Smooth muscle cell (in vitro differentiated cells): Measurements from ENCODE around the gene PRKX. TPM values are rescaled to one million over a fixed set of nuclear protein-coding genes. Genes with fewer than 3 reads are reported as not detected.
A peak's percentile ranks its signal among the peaks of the same experiment; 100 is the strongest.
"Not testable (repeated sequence)": the region's sequence is repeated elsewhere in the genome, so short reads cannot be mapped to it uniquely, and the experiment has no call there.

Experiments used
- DNase-seq: peaks from one replicate; lab custom pipeline; 2025; ENCODE audit not compliant: unreplicated experiment; lab: John Stamatoyannopoulos, UW
- H2AFZ ChIP-seq: fragments of 200-600 bp; sonication (generic); 2 replicates; pipeline ENCODE4 v1.6.0; 2016; ENCODE audit warnings: antibody characterized with exemption, low read depth, mild to moderate bottlenecking
- H3F3A ChIP-seq: fragments of 200-600 bp; sonication (generic); 2 replicates; pipeline ENCODE4 v1.6.0; 2017; ENCODE audit warnings: antibody characterized with exemption, low read depth
- H3K27ac ChIP-seq: fragments of 200-600 bp; sonication (generic); 2 replicates; pipeline ENCODE4 v1.5.1; 2016; ENCODE audit warnings: low read depth, mild to moderate bottlenecking
- H3K27me3 ChIP-seq: fragments of 200-600 bp; sonication (generic); 2 replicates; pipeline ENCODE4 v1.6.1; 2016; ENCODE audit warnings: low read depth, mild to moderate bottlenecking
- H3K36me3 ChIP-seq: fragments of 200-600 bp; sonication (generic); 2 replicates; pipeline ENCODE4 v1.5.1; 2016; ENCODE audit warnings: low read depth
- H3K4me1 ChIP-seq: fragments of 200-600 bp; sonication (generic); 2 replicates; pipeline ENCODE4 v1.5.1; 2016; ENCODE audit warnings: low read depth
- H3K4me2 ChIP-seq: fragments of 200-600 bp; sonication (generic); 2 replicates; pipeline ENCODE4 v1.6.0; 2016; ENCODE audit warnings: mild to moderate bottlenecking
- H3K4me3 ChIP-seq: fragments of 200-600 bp; sonication (generic); 2 replicates; pipeline ENCODE4 v1.5.1; 2016; ENCODE audit warnings: mild to moderate bottlenecking
- H3K79me2 ChIP-seq: fragments of 200-600 bp; sonication (generic); 2 replicates; pipeline ENCODE4 v1.6.0; 2016; ENCODE audit warnings: low read depth, mild to moderate bottlenecking
- H3K9ac ChIP-seq: fragments of 200-600 bp; sonication (generic); 2 replicates; pipeline ENCODE4 v1.6.0; 2016; ENCODE audit warnings: low read depth
- H3K9me3 ChIP-seq: fragments of 200-600 bp; sonication (generic); replicated peaks from 2 replicates; pipeline ENCODE4 v1.5.1; 2016; ENCODE audit warnings: low read depth
- H4K20me1 ChIP-seq: fragments of 200-600 bp; sonication (generic); 2 replicates; pipeline ENCODE4 v1.6.0; 2016; ENCODE audit warnings: low read depth
- CTCF ChIP-seq: fragments of 200-600 bp; sonication (generic); IDR thresholded peaks from 2 replicates; pipeline ENCODE4 v1.5.1; 2017; ENCODE audit warnings: borderline replicate concordance, mild to moderate bottlenecking, antibody characterized with exemption; ENCODE audit not compliant: insufficient read depth, poor library complexity, severe bottlenecking
- WGBS: methylation state at CpG from one replicate; pipeline ENCODE4 v1.1.7; 2016; ENCODE audit warnings: low lambda C conversion rate; 5-methylcytosine and 5-hydroxymethylcytosine counted together
- polyA plus RNA-seq: library from polyadenylated mRNA; unstranded; fragments of >200 nt; fragmentation: Nextera tagmentation; extraction: Ambion mirVana; gene quantifications from 2 replicates; pipeline ENCODE4 v1.2.1, GENCODE V29; 2016
- total RNA-seq: library from RNA; depleted of rRNA; stranded (reverse); fragments of >200 nt; gene quantifications from 2 replicates; pipeline ENCODE4 v1.2.3, GENCODE V29; 2014

PRKX gene
- total and polyA plus RNA-seq, 2 experiments from 2014 or later = 9.5 to 10.1 TPM

DNA sequence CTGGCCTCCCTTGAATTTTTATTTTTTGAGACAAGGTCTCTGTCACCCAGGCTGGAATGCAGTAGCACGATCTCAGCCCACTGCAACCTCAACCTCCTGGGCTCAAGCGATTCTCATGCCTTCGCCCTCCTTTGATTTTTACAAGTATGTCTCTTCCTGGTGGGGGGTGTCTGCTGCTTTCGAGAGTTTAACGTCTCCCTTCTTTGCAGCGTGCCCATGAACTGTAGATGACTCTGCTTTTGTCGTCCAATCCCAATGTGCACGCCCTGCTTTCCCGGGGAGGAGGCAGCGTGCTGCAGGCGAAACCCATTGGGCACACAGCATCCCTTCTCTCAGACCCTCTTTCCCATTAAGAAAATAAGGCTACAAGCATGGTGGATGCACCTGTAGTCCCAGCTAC, 7.0 kb downstream of the PRKX start:
- WGBS = 94% methylated on average over 11 of the region's 11 CpGs
- no peak overlapping the region for H2AFZ ChIP-seq
- H3K79me2 ChIP-seq = peaks cover 7% of the 10 kb centered on the region

DNA sequence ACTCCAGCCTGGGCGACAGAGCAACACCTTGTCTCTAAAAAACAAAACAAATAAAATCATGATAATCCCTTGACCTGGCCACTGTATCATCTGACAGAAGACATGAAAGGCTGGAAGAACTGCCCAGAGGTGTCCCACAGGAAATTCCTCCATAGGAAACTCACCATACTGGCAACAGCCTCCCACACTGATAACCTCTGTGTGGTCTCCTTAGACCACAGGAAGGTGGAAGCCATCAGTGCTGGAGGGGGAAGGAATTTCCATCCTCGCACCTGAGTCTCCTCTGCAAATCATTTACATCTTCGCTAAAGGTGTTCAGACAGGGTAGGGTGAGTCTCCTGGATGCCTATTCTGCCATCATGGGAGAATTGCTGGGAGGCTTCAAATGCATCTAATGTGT, 10.2 kb downstream of the PRKX start:
- H3K9me3 ChIP-seq, H3K4me3 ChIP-seq, H3K79me2 ChIP-seq, H3F3A ChIP-seq, H2AFZ ChIP-seq, H3K4me1 ChIP-seq, H3K9ac ChIP-seq, DNase-seq, H3K4me2 ChIP-seq, H3K27me3 ChIP-seq, H3K36me3 ChIP-seq, H3K27ac ChIP-seq: not testable (repeated sequence)
- 84% methylated on average over 3 of the region's 3 CpGs for WGBS
- H4K20me1 ChIP-seq = peaks cover 36% of the 10 kb centered on the region

More for the DNA sequence above, 7.0 kb downstream of the PRKX start:
- no peaks in the 10 kb centered on the region for H3K9me3 ChIP-seq
- H3K4me3 ChIP-seq = no peak overlapping the region
- no peak overlapping the region for H3K9ac ChIP-seq
- H3F3A ChIP-seq = no peaks in the 10 kb centered on the region
- no peak overlapping the region for H3K4me2 ChIP-seq
- H3K27me3 ChIP-seq = no peaks in the 10 kb centered on the region
- no peaks in the 10 kb centered on the region for H3K36me3 ChIP-seq
- peaks cover 43% of the 10 kb centered on the region for H4K20me1 ChIP-seq
- DNase-seq = no peak
- TF ChIP-seq CTCF = no peak
- no peak overlapping the region for H3K27ac ChIP-seq
- no peaks in the 10 kb centered on the region for H3K4me1 ChIP-seq

DNA sequence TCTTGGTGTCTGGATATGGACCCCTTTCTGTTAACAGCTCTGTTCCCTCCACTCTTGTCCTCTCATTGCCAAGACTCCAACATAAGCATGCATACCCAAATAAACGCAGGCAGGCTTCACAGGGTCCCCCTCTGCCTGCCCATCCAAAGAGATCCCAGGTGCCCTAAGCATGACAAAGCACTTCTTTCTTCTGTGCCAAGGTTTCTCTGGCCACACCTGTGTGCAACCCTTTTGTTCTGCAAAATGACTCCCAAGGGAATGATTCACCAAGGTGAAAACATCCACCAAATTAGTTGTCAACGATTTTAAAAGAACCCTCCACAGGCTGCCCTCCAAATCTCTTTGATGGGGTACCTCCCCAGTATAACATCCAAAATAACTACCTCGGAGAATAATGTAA, 11.4 kb downstream of the PRKX start:
- H3K9me3 ChIP-seq, H3K27ac ChIP-seq, H3K79me2 ChIP-seq: not testable (repeated sequence)

GRCh38 chrX:3701445-3701928, 12.0 kb downstream of the PRKX start:
- not testable (repeated sequence) for H3K79me2 ChIP-seq, H3K27ac ChIP-seq, H3K9ac ChIP-seq, H2AFZ ChIP-seq, DNase-seq, H3K27me3 ChIP-seq, H3K9me3 ChIP-seq, H3K36me3 ChIP-seq, H3K4me1 ChIP-seq, H3K4me3 ChIP-seq, H3F3A ChIP-seq, H3K4me2 ChIP-seq
- 88% methylated on average over 10 of the region's 10 CpGs for WGBS
- H4K20me1 ChIP-seq = peaks cover 32% of the 10 kb centered on the region

More for the DNA sequence above, 11.4 kb downstream of the PRKX start:
- not testable (repeated sequence) for DNase-seq, H3K9ac ChIP-seq, H3K4me3 ChIP-seq, H3K27me3 ChIP-seq, H3K4me1 ChIP-seq, H2AFZ ChIP-seq, H3F3A ChIP-seq, H3K36me3 ChIP-seq, H3K4me2 ChIP-seq
- WGBS = 49% methylated on average over 3 of the region's 3 CpGs
- H4K20me1 ChIP-seq = peaks cover 38% of the 10 kb centered on the region

- no peak overlapping the region for H3K27ac ChIP-seq
These were observed 13.5 kb downstream of the PRKX start for GRCh38 chrX:3699821-3700381.

More at GRCh38 chrX:3699821-3700381, 13.5 kb downstream of the PRKX start:
- Histone ChIP-seq H3K27me3 (no peaks in the 10 kb centered on the region), H3K36me3 (no peaks in the 10 kb centered on the region), H4K20me1 (peaks cover 25% of the 10 kb centered on the region), H2AFZ (no peak overlapping the region), H3F3A (no peaks in the 10 kb centered on the region), H3K4me2 (peak overlapping the region; percentile 20), H3K4me3 (no peak overlapping the region), H3K4me1 (peaks cover 3% of the 10 kb centered on the region), H3K79me2 (no peaks in the 10 kb centered on the region), H3K9ac (no peak overlapping the region), H3K9me3 (no peaks in the 10 kb centered on the region)
- DNase-seq = no peak
- no peak for TF ChIP-seq CTCF
- 73% methylated on average over 9 of the region's 9 CpGs for WGBS
